IMR-90 (cell line): ENCODE measurements around the gene HAUS5. TPM values are rescaled to one million over a fixed set of nuclear protein-coding genes. Genes with fewer than 3 reads are reported as not detected.

Experiments used
- ATAC-seq: fragments of 200-7000 bp; cut with Tn5 transposase; 2 replicates; pipeline ENCODE4 v1.9.1; 2020; ENCODE audit warnings: low read depth, mild to moderate bottlenecking, moderate library complexity
- BruUV-seq: library from RNA; stranded (reverse); fragments of 400-500 nt; replicated peaks from 2 replicates; lab custom pipeline; 2021; lab: Mats Ljungman, UMichigan
- CTCF ChIA-PET: fragments of 300-600 bp; formaldehyde crosslinking; extraction: SDS; loops from one replicate; lab custom pipeline; 2021; ENCODE audit warnings: antibody characterized with exemption; lab: Yijun Ruan, JAX
- POLR2A ChIA-PET: fragments of 300-600 bp; sonication (Branson Sonifier 250); formaldehyde crosslinking; loops from one replicate; lab custom pipeline; 2022; ENCODE audit warnings: antibody characterized with exemption; ENCODE audit not compliant: unreplicated experiment; lab: Charles Lee
- DNase-seq: peaks from one replicate; pipeline ENCODE4 v3.0.0; 2013
- H2AFZ ChIP-seq: replicated peaks from 2 replicates; pipeline ENCODE3; 2013; ENCODE audit warnings: low read length, mild to moderate bottlenecking; ENCODE audit not compliant: poor library complexity
- H2AK5ac ChIP-seq: 2 replicates; pipeline ENCODE4 v1.6.1; 2013; ENCODE audit warnings: low read depth, low read length, inconsistent platforms
- H2AK9ac ChIP-seq: replicated peaks from 2 replicates; pipeline ENCODE3; 2013; ENCODE audit warnings: mild to moderate bottlenecking, low read depth, low read length, moderate library complexity; ENCODE audit not compliant: poor library complexity
- H2BK120ac ChIP-seq: 2 replicates; pipeline ENCODE4 v1.6.1; 2013; ENCODE audit warnings: low read depth, low read length, inconsistent platforms
- H2BK15ac ChIP-seq: 3 replicates; pipeline ENCODE4 v1.6.1; 2013; ENCODE audit warnings: low read depth, low read length, inconsistent platforms
- H2BK20ac ChIP-seq: 2 replicates; pipeline ENCODE4 v1.6.1; 2013; ENCODE audit warnings: low read depth, mild to moderate bottlenecking, inconsistent platforms, low read length, moderate library complexity
- H2BK5ac ChIP-seq: 2 replicates; pipeline ENCODE4 v1.6.1; 2013; ENCODE audit warnings: mild to moderate bottlenecking, low read depth, low read length, inconsistent platforms; ENCODE audit not compliant: poor library complexity, severe bottlenecking
- H3K14ac ChIP-seq: replicated peaks from 2 replicates; pipeline ENCODE4 v1.6.1; 2013; ENCODE audit warnings: low read depth, low read length, inconsistent platforms
- H3K18ac ChIP-seq: 2 replicates; pipeline ENCODE4 v1.6.1; 2013; ENCODE audit warnings: low read depth, low read length, control low read depth
- H3K23ac ChIP-seq: 2 replicates; pipeline ENCODE4 v1.6.1; 2013; ENCODE audit warnings: low read depth, low read length, inconsistent platforms
- H3K27ac ChIP-seq: 2 replicates; pipeline ENCODE4 v1.5.1; 2013; ENCODE audit warnings: mild to moderate bottlenecking, control low read depth, low read length; ENCODE audit not compliant: insufficient read depth
- H3K27me3 ChIP-seq: 2 replicates; pipeline ENCODE4 v1.6.1; 2013; ENCODE audit warnings: low read length; ENCODE audit not compliant: control insufficient read depth, insufficient read depth
- H3K36me3 ChIP-seq: 2 replicates; pipeline ENCODE4 v1.6.1; 2013; ENCODE audit warnings: low read length, mixed read lengths; ENCODE audit not compliant: control insufficient read depth, insufficient read depth
- H3K4ac ChIP-seq: 2 replicates; pipeline ENCODE4 v1.6.1; 2013; ENCODE audit warnings: low read depth, low read length, inconsistent platforms
- H3K4me1 ChIP-seq: 2 replicates; pipeline ENCODE4 v1.6.1; 2013; ENCODE audit warnings: low read length, mixed read lengths; ENCODE audit not compliant: control insufficient read depth, insufficient read depth
- H3K4me2 ChIP-seq: 2 replicates; pipeline ENCODE4 v1.6.1; 2013; ENCODE audit warnings: low read depth, mild to moderate bottlenecking, control low read depth, low read length, moderate library complexity
- H3K4me3 ChIP-seq: 2 replicates; pipeline ENCODE4 v1.5.1; 2013; ENCODE audit warnings: low read depth, mild to moderate bottlenecking, control low read depth, low read length, moderate library complexity; ENCODE audit not compliant: insufficient read depth
- H3K56ac ChIP-seq: 2 replicates; pipeline ENCODE4 v1.6.1; 2013; ENCODE audit warnings: low read length, inconsistent platforms; ENCODE audit not compliant: insufficient read depth; ENCODE audit errors: extremely low read depth
- H3K79me1 ChIP-seq, 2 experiments: 2 replicates each; pipeline ENCODE4 v1.6.1; 2013; ENCODE audit warnings: low read length in 2 of 2, inconsistent platforms in 1 of 2, low read depth in 1 of 2
- H3K9ac ChIP-seq: 2 replicates; pipeline ENCODE4 v1.6.1; 2013; ENCODE audit warnings: low read depth, low read length, control low read depth
- H3K9me1 ChIP-seq: 2 replicates; pipeline ENCODE4 v1.6.1; 2013; ENCODE audit warnings: low read length, inconsistent platforms; ENCODE audit not compliant: insufficient read depth
- H3K9me3 ChIP-seq: 2 replicates; pipeline ENCODE4 v1.6.1; 2013; ENCODE audit warnings: low read length; ENCODE audit not compliant: control insufficient read depth, insufficient read depth
- H4K20me1 ChIP-seq: 2 replicates; pipeline ENCODE4 v1.6.1; 2013; ENCODE audit warnings: low read length, inconsistent platforms; ENCODE audit not compliant: insufficient read depth
- H4K5ac ChIP-seq: 2 replicates; pipeline ENCODE4 v1.6.1; 2013; ENCODE audit warnings: mild to moderate bottlenecking, low read depth, low read length, control low read depth
- H4K8ac ChIP-seq, 2 experiments: 2 replicates each; pipeline ENCODE4 v1.6.1; 2013; ENCODE audit warnings: low read depth in 2 of 2, low read length in 2 of 2, control low read depth in 1 of 2, inconsistent platforms in 1 of 2
- H4K91ac ChIP-seq: 2 replicates; pipeline ENCODE4 v1.6.1; 2013; ENCODE audit warnings: low read depth, low read length, inconsistent platforms; ENCODE audit not compliant: insufficient read depth
- BHLHE40 ChIP-seq: fragments of 150-350 bp; IDR thresholded peaks from 2 replicates; pipeline ENCODE4 v1.6.1; 2016; ENCODE audit warnings: mild to moderate bottlenecking, low read depth, low read length
- CEBPB ChIP-seq: IDR thresholded peaks from 2 replicates; pipeline ENCODE4 v1.6.1; 2012; ENCODE audit warnings: low read depth, low read length, improper control_type of control experiment
- CHD1 ChIP-seq: IDR thresholded peaks from 2 replicates; pipeline ENCODE4 v1.6.1; 2012; ENCODE audit warnings: low read depth, low read length, improper control_type of control experiment
- CTCF ChIP-seq: conservative IDR thresholded peaks from 2 replicates; pipeline ENCODE4 v1.5.1; 2012; ENCODE audit warnings: mild to moderate bottlenecking, low read depth, low read length, improper control_type of control experiment
- ELK1 ChIP-seq: fragments of 150-350 bp; IDR thresholded peaks from 2 replicates; pipeline ENCODE4 v1.6.1; 2016; ENCODE audit warnings: low read depth, mild to moderate bottlenecking, low read length, moderate library complexity, borderline replicate concordance
- FOS ChIP-seq: fragments of 150-350 bp; IDR thresholded peaks from 2 replicates; pipeline ENCODE4 v1.6.1; 2016; ENCODE audit warnings: low read depth, low read length
- MAFK ChIP-seq: IDR thresholded peaks from 2 replicates; pipeline ENCODE4 v1.6.1; 2012; ENCODE audit warnings: low read depth, low read length, improper control_type of control experiment
- MAZ ChIP-seq: IDR thresholded peaks from 2 replicates; pipeline ENCODE4 v1.6.1; 2012; ENCODE audit warnings: low read depth, mild to moderate bottlenecking, low read length, improper control_type of control experiment, moderate library complexity, borderline replicate concordance
- MXI1 ChIP-seq: IDR thresholded peaks from 2 replicates; pipeline ENCODE4 v1.6.1; 2012; ENCODE audit warnings: low read depth, mild to moderate bottlenecking, low read length, moderate library complexity, borderline replicate concordance
- NFE2L2 ChIP-seq: fragments of 150-350 bp; IDR thresholded peaks from 2 replicates; pipeline ENCODE4 v1.6.1; 2016; ENCODE audit warnings: low read depth, mild to moderate bottlenecking, low read length
- POLR2A ChIP-seq: IDR thresholded peaks from 2 replicates; pipeline ENCODE4 v1.6.1; 2012; ENCODE audit warnings: mild to moderate bottlenecking, low read depth, low read length
- RAD21 ChIP-seq: IDR thresholded peaks from 2 replicates; pipeline ENCODE4 v1.6.1; 2012; ENCODE audit warnings: low read length, improper control_type of control experiment
- RCOR1 ChIP-seq: IDR thresholded peaks from 2 replicates; pipeline ENCODE4 v1.6.1; 2012; ENCODE audit warnings: mild to moderate bottlenecking, low read length, improper control_type of control experiment; ENCODE audit not compliant: insufficient replicate concordance
- RFX5 ChIP-seq: IDR thresholded peaks from 2 replicates; pipeline ENCODE4 v1.8.0; 2012; ENCODE audit warnings: low read depth, mild to moderate bottlenecking, low read length, moderate library complexity
- SMC3 ChIP-seq: fragments of 150-350 bp; IDR thresholded peaks from 2 replicates; pipeline ENCODE4 v1.6.1; 2016; ENCODE audit warnings: low read depth, mild to moderate bottlenecking, antibody characterized with exemption, low read length, moderate library complexity
- WGBS, 2 experiments: methylation state at CpG; one replicate each; pipeline versions ENCODE4 v1.1.5 to v1.1.7; 2013; ENCODE audit warnings: missing lambda C conversion rate in 2 of 2; ENCODE audit not compliant: insufficient read length in 1 of 2; ENCODE audit errors: extremely low coverage in 2 of 2; 5-methylcytosine and 5-hydroxymethylcytosine counted together
- dilution Hi-C: fragments of 300-500 bp; cut with HindIII; formaldehyde crosslinking; loops from one replicate; pipeline ENCODE4 v1.14.3; 2018; ENCODE audit warnings: low sequenced_read_pairs; ENCODE audit not compliant: unreplicated experiment
- in situ Hi-C: fragments of 300-500 bp; cut with MboI; formaldehyde crosslinking; loops from 3 replicates; pipeline ENCODE4 v1.14.3; 2019; ENCODE audit warnings: low sequenced_read_pairs, inconsistent platforms, mixed read lengths
- intact Hi-C: fragments of 100-400 bp; cut with micrococcal nuclease; formaldehyde crosslinking; loops from 2 replicates; pipeline ENCODE4 v1.10.0; 2022
- polyA plus RNA-seq, 3 experiments: library from polyadenylated mRNA; depleted of rRNA; stranded (reverse); fragments of >200 nt; gene quantifications; 2 replicates each; pipeline ENCODE4 v1.2.3, GENCODE V29; 2012; ENCODE audit warnings: low replicate concordance in 1 of 3
- total RNA-seq: library from RNA; depleted of rRNA; stranded (reverse); fragments of >200 nt; gene quantifications from 2 replicates; pipeline ENCODE4 v1.2.3, GENCODE V29; 2012
- TF ChIP-seq, protein P1 (sequence below): fragments of 150-350 bp; IDR thresholded peaks from 2 replicates; pipeline ENCODE4 v1.6.1; 2017; ENCODE audit warnings: mild to moderate bottlenecking, antibody characterized with exemption, low read length, low read depth

The HAUS5 gene
- total and polyA plus RNA-seq, 2 of the 4 experiments (the other 2 are of a cell fraction), result 3.4 to 6.2 TPM

DNA sequence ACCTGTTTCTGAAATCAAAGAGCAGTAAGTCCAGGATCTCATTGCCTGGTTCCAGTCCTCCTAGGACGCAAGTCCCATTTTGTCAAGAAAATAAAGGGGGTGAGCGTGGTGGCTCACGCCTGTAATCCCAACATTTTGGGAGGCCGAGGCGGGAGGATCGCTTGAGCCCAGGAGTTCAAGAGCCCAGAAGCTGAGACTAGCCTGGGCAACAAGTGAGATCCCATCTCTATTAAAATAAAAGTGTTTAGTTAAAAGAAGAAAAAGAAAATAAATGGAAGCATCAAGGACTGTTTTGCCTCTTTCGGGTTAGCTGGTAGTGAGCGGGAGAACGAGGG lies 344 bp upstream of the HAUS5 start:
- Histone ChIP-seq H3K23ac (peak overlapping the region; percentile 82; the same call in 1 of the 2 replicates), H3K4me2 (peak overlapping the region; percentile 95), H2BK15ac (no peak overlapping the region), H3K14ac (no peak overlapping the region), H3K27me3 (no peaks in the 10 kb centered on the region), H3K9me3 (peaks cover 6% of the 10 kb centered on the region), H3K36me3 (peaks cover 3% of the 10 kb centered on the region; the same call in 1 of the 2 replicates), H4K20me1 (no peaks in the 10 kb centered on the region), H2BK120ac (no peak overlapping the region), H2AFZ (peak overlapping the region; percentile 100), H2AK9ac (no peak overlapping the region), H3K4ac (peak overlapping the region; percentile 59; the same call in 1 of the 2 replicates), H4K91ac (no peak overlapping the region), H3K27ac (no peak overlapping the region), H2BK5ac (no peak overlapping the region), H3K4me3 (peak overlapping the region; percentile 78), H3K9me1 (peaks cover 7% of the 10 kb centered on the region; the same call in 1 of the 2 replicates), H3K9ac (peak overlapping the region; percentile 61), H3K4me1 (no peaks in the 10 kb centered on the region), H3K56ac (no peak overlapping the region), H3K18ac (no peak overlapping the region), H4K8ac (peak overlapping the region; percentile 48 to 72; a peak in 3 of 4 replicates), H2BK20ac (no peak overlapping the region), H2AK5ac (no peak overlapping the region), H4K5ac (peak overlapping the region; percentile 70; the same call in 1 of the 2 replicates), H3K79me1 (peaks cover 0 to 11% of the 10 kb centered on the region in 2 experiments; a peak in 1 of 4 replicates)
- BruUV-seq, result no TSS peak
- TF ChIP-seq FOS, result no peak
- no peak for TF ChIP-seq RAD21
- TF ChIP-seq CTCF, result no peak
- TF ChIP-seq BHLHE40, result no peak
- TF ChIP-seq MAFK, result no peak
- no peak for TF ChIP-seq MXI1
- no peak for TF ChIP-seq NFE2L2
- TF ChIP-seq ELK1, result no peak
- no peak for TF ChIP-seq CEBPB
- TF ChIP-seq RFX5, result no peak
- no peak for TF ChIP-seq RCOR1
- TF ChIP-seq SMC3, result no peak
- no peak for TF ChIP-seq POLR2A
- TF ChIP-seq MAZ, result no peak
- no peak for TF ChIP-seq CHD1
- TF ChIP-seq, protein P1, sequence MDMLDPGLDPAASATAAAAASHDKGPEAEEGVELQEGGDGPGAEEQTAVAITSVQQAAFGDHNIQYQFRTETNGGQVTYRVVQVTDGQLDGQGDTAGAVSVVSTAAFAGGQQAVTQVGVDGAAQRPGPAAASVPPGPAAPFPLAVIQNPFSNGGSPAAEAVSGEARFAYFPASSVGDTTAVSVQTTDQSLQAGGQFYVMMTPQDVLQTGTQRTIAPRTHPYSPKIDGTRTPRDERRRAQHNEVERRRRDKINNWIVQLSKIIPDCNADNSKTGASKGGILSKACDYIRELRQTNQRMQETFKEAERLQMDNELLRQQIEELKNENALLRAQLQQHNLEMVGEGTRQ, result no peak
- DNase-seq, result no peak
- in situ Hi-C loops (no loop called here), dilution Hi-C loops (no loop called here), intact Hi-C loops (no loop called here)
- no CpG with 5 or more reads among the region's 9 CpGs for WGBS, 2 experiments
- CTCF ChIA-PET, result no interaction called here
- POLR2A ChIA-PET, result no interaction called here
- peak; percentile 21 for ATAC-seq
